Lower lobe of right lung (tissue), 2 donors: ENCODE results near the gene SLC25A42. TPM values are rescaled to one million over a fixed set of nuclear protein-coding genes. Genes with fewer than 3 reads are reported as not detected.

Source experiments
- ATAC-seq, 2 donors: fragments of 200-7000 bp; cut with Tn5 transposase; one replicate each; pipeline ENCODE4 v1.9.1; 2020 to 2022; ENCODE audit warnings: mild to moderate bottlenecking in 2 of 2, moderate library complexity in 2 of 2
- DNase-seq: peaks from one replicate; pipeline ENCODE4 v3.0.0-alpha.2; 2020
- H3K27ac ChIP-seq: fragments of 200-600 bp; one replicate; pipeline ENCODE4 v1.8.0; 2022
- H3K27me3 ChIP-seq: fragments of 200-600 bp; one replicate; pipeline ENCODE4 v1.8.0; 2022; ENCODE audit warnings: low read depth
- H3K36me3 ChIP-seq: fragments of 200-600 bp; one replicate; pipeline ENCODE4 v1.8.0; 2022; ENCODE audit warnings: mild to moderate bottlenecking
- H3K4me1 ChIP-seq: fragments of 200-600 bp; one replicate; pipeline ENCODE4 v1.8.0; 2022
- H3K4me3 ChIP-seq: fragments of 200-600 bp; one replicate; pipeline ENCODE4 v1.8.0; 2022; ENCODE audit warnings: mild to moderate bottlenecking
- H3K9me3 ChIP-seq: fragments of 200-600 bp; one replicate; pipeline ENCODE4 v1.8.0; 2022
- intact Hi-C: fragments of 100-400 bp; cut with DNase I; formaldehyde crosslinking; loops from one replicate; pipeline ENCODE4 v1.11.0; 2022
- total RNA-seq: library from RNA; stranded (reverse); fragmentation: NEBNext Ultra II Directional; extraction: Animal tissue kit (Norgen Biotek cat#: 25700); gene quantifications from one replicate; pipeline ENCODE4 v1.2.1, GENCODE V29; 2021
- TF ChIP-seq, protein P1 (sequence below): fragments of 200-600 bp; IDR thresholded peaks from one replicate; pipeline ENCODE4 v1.8.0; 2022; ENCODE audit warnings: antibody characterized with exemption, mild to moderate bottlenecking
- donor health status: DM: no; HTN: yes; CAD: no; lungs with severe emphysema.

Gene SLC25A42
- total RNA-seq, 1 donor from 2014 or later, result 16.3 TPM

DNA sequence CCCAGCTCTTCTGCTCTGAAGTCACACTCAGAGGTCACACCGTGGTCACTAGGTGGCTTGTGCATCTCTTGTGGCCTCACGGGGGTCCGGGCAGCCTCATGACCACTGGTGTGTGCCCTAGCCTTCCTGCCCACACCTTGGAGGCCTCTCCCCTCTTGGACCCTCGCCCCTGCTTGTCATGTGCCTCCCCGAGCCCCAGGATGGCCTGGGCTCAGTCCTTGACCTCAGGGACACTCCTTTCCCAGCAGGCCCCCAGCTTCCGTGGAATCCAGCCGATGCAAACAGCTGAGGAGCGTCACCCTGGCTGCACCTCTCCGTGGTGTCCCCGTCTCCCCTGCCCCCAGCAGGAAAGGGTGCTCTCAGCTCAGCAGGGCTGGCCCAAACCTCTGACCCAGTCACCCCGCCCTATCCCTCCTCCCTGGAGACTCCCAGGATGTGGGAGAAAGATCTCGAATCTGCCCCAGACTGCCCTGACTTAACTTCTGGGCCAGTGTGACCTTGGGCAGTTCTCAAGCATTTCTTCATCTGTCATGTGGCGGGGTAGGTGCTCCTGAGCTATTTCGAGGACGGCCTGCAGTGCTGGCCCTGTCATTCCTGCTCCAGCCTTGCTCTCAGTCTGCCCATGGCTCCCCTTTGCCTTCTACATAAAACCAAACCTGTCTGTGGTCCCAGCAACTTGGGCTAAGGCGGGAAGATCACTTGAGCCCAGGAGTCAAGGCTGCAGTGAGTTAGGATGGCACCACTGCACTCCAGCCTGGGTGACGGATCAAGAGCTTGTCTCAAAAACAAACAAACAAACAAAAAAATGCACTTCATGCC, 4.6 kb upstream of the SLC25A42 start:
- TF ChIP-seq, protein P1, sequence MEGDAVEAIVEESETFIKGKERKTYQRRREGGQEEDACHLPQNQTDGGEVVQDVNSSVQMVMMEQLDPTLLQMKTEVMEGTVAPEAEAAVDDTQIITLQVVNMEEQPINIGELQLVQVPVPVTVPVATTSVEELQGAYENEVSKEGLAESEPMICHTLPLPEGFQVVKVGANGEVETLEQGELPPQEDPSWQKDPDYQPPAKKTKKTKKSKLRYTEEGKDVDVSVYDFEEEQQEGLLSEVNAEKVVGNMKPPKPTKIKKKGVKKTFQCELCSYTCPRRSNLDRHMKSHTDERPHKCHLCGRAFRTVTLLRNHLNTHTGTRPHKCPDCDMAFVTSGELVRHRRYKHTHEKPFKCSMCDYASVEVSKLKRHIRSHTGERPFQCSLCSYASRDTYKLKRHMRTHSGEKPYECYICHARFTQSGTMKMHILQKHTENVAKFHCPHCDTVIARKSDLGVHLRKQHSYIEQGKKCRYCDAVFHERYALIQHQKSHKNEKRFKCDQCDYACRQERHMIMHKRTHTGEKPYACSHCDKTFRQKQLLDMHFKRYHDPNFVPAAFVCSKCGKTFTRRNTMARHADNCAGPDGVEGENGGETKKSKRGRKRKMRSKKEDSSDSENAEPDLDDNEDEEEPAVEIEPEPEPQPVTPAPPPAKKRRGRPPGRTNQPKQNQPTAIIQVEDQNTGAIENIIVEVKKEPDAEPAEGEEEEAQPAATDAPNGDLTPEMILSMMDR, result no peak
- Histone ChIP-seq H3K9me3 (no peaks in the 10 kb centered on the region), H3K4me1 (peaks cover 14% of the 10 kb centered on the region), H3K4me3 (no peak overlapping the region), H3K36me3 (peaks cover 40% of the 10 kb centered on the region), H3K27me3 (no peaks in the 10 kb centered on the region), H3K27ac (peak overlapping the region; percentile 41)
- no peak for ATAC-seq
- intact Hi-C loops, result no loop called here
- DNase-seq, result no peak

GRCh38 chr19:19059837-19060611, 3.8 kb upstream of the SLC25A42 start:
- DNase-seq (peak; percentile 68), ATAC-seq (no peak)
- H3K9me3 ChIP-seq, result no peaks in the 10 kb centered on the region
- H3K36me3 ChIP-seq, result peaks cover 32% of the 10 kb centered on the region
- H3K27me3 ChIP-seq, result no peaks in the 10 kb centered on the region
- H3K4me1 ChIP-seq, result peaks cover 17% of the 10 kb centered on the region
- TF ChIP-seq, protein P1, result no peak
- intact Hi-C loops, result no loop called here
- no peak overlapping the region for H3K4me3 ChIP-seq
- H3K27ac ChIP-seq, result peak overlapping the region; percentile 41

DNA sequence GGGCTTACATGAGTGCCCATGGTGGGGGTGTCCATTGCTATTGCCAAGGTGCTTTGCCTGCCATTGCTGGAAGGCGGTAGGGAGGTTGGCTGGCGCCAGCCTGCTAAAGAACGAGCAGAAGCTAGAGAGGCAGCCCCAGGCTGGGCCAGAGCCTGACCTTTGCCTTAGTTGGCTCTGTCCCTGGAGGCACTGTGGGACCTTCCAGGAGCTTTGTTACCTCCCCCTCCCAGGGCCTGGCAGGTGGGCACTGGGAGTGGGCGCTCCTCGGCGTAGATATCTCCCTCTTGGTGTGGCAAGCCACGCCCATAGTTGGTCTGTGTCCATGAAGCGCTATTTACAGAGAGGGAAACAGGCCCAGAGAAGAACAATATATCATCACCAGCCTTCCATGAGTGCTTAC, 2.3 kb upstream of the SLC25A42 start:
- H3K27me3 ChIP-seq, result no peaks in the 10 kb centered on the region
- H3K36me3 ChIP-seq, result peaks cover 19% of the 10 kb centered on the region
- DNase-seq (no peak), ATAC-seq (no peak)
- no peaks in the 10 kb centered on the region for H3K9me3 ChIP-seq
- H3K27ac ChIP-seq, result peak overlapping the region; percentile 9
- intact Hi-C loops, result no loop called here
- H3K4me3 ChIP-seq, result no peak overlapping the region
- H3K4me1 ChIP-seq, result peaks cover 29% of the 10 kb centered on the region
- TF ChIP-seq, protein P1, result no peak

DNA sequence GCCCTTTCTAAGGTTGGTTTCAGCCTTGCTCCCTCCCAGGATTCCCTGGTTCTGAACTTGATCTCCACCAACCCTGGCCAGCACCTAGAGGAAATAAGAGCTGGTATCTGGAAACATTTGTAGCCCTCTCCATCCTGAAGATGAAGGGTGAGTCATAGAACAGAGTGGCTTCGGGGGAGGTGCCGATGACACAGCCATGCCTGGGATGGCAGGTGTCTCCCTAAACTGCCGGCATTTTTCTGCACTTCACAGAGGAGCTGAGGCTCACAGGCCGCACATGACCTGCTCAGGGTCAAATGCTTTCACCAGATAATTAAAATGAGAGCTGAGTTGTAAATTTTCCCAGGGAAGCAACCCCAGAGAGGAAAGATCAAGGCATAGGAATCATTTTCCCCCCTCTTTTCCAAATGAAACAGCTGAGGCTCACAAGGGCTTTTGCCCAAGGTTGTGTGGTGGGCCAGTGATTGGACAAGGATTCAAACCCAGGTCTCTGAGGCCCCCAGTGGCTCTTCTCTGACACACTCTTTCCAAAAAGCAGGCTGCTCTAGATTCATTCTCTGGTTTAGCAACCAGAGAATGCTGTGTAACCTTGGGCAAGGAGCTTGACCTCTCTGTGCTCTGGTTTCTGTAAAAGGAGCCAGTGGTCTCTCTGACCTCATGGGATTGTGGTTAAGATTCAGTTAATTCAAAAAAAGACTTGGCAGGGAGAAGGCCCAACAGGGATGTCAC, 1.2 kb upstream of the SLC25A42 start:
- TF ChIP-seq, protein P1, result no peak
- Histone ChIP-seq H3K4me1 (peaks cover 29% of the 10 kb centered on the region), H3K4me3 (peak overlapping the region; percentile 76)

GRCh38 chr19:19064098-19064722, 416 bp downstream of the SLC25A42 start:
- DNase-seq (no peak), ATAC-seq (peak in 1 of 2 donors; percentile 1)
- Histone ChIP-seq H3K4me1 (peaks cover 39% of the 10 kb centered on the region), H3K9me3 (no peaks in the 10 kb centered on the region), H3K27ac (peak overlapping the region; percentile 78), H3K27me3 (no peaks in the 10 kb centered on the region), H3K4me3 (peak overlapping the region; percentile 76), H3K36me3 (no peaks in the 10 kb centered on the region)
- intact Hi-C loops, result no loop called here
- TF ChIP-seq, protein P1, result peak; percentile 17

More for the DNA sequence above, 1.2 kb upstream of the SLC25A42 start:
- intact Hi-C loops, result no loop called here
- no peaks in the 10 kb centered on the region for H3K27me3 ChIP-seq
- no peaks in the 10 kb centered on the region for H3K9me3 ChIP-seq
- no peak for ATAC-seq
- peak overlapping the region; percentile 79 for H3K27ac ChIP-seq
- H3K36me3 ChIP-seq, result peaks cover 7% of the 10 kb centered on the region
- no peak for DNase-seq
